Activated T-helper 1 cell treated with anti-CD3 and anti-CD28 coated beads, Interleukin-2, amount 50 U/mL, for 16 hours (primary cell): ENCODE data around the gene BPIFB1.

ENCODE experiments used
- DNase-seq, 2 donors: peaks; one replicate each; pipeline ENCODE4 v3.0.0-alpha.2; 2020; ENCODE audit warnings: low read depth in 1 of 2, low spot score in 1 of 2

BPIFB1 gene

GRCh38 chr20:33272155-33272873 lies 10.7 kb upstream of the BPIFB1 start:
- DNase-seq, result no peak

DNA sequence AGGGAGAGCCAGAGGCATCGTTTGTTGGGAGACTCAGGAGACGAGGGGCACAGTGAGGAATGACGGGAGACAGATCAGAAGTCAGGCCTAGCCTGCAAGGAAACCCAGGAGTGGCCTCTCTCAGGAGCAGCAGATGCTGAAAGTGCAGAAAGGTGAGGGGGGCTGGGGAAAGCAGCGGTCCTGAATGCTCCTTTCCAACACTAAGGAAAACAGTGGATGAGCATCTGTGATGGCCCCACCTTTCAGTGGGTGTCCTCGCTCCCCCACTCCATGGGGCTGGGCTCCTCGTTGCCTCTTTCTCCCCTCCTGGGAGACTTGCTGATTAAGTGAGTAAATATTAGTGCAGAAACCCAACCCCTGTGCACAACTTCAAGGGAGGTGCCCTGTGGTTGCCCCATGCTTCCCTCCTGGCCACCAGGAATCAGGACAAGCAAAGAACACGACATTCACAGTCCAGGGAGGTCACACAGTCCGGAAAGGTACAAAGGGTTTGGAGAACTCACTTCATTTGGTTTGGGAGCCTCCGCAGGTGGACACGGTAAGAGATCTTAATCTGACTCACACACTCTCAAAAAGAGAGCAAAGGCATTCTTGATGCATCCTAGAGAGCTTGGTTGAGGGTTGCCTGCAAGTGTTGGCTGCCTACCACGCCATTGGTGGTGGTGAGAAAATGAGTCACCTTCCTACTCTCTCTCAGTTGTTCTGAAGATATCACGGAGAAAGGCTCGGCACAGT lies 9.7 kb upstream of the BPIFB1 start:
- DNase-seq, result no peak

DNA sequence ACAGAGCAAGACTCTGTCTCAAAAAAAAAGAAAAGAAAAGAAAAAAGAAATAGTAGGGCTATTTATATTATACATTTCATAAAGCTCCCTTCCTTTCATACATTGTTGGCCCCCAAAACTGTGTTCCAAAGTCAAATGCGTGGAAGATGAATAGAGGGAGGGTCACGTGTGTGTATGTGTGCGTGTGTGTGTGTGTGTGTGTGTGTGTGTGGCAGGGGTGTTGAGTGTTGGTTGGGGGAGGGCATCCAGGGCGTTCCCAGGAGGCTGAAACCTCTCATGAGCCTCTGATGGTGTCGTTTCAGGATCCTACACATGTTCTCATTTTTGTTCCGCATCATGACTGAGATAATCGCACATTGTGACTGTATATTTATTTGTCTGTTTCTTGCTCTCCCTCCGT lies 7.8 kb upstream of the BPIFB1 start:
- no peak for DNase-seq

DNA sequence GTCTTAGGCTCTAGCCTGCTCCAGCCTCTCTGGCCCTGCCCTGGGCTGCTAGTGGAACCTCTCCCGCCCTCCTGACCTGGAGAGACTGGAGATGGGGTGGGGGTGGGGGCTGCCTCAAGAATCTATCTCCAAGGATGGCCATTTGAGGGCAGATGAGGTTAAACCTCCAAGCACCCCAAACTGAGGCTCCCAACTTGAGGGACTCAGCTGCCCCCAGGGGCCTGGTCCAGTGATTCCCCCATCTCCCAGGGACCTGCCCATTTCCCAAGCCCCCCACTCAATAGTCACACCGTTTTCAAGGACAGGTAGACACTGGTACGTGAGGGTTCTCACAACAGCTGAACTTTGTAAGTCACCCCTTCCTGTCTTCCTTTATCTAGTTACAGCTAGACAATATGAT lies 7.1 kb upstream of the BPIFB1 start:
- DNase-seq, result no peak

DNA sequence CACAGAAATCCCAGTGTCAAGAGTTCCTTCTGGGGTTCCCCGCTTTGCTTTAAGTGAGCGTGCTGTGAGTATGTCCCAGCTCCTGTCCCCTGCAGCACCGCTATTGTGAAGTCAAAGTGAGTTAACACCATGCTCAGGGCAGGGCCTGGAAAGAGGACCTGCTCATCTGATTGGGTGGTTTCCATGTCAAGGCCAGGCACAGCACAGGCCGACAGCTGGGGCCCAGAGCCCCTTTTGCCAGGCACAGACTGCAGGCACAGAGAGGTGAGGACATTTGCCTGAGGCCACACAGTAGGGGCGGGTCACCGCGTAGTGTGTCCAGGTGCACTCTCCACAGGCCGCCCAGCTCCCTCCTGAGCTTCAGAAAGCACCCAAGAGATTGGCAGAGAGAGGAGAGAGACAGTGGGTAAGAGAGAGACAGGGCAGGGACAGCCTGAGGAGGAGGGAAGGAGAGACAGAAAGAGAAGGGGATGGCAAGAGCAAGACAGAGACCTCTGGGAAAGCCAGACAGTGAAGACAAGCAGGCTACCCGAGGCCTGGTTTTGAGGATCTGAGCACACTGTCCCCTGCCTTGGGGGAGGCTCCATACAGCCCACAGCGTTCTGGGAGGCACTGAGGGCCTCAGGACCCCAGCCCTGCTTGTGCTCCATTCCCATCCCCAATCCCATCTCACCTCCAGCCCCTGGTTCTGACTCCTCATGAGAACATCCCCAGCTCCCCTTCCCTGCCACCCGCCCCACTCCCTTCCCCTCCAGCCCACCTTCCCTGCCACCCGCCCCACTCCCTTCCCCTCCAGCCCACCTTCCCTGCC lies 6.5 kb upstream of the BPIFB1 start:
- no peak for DNase-seq

DNA sequence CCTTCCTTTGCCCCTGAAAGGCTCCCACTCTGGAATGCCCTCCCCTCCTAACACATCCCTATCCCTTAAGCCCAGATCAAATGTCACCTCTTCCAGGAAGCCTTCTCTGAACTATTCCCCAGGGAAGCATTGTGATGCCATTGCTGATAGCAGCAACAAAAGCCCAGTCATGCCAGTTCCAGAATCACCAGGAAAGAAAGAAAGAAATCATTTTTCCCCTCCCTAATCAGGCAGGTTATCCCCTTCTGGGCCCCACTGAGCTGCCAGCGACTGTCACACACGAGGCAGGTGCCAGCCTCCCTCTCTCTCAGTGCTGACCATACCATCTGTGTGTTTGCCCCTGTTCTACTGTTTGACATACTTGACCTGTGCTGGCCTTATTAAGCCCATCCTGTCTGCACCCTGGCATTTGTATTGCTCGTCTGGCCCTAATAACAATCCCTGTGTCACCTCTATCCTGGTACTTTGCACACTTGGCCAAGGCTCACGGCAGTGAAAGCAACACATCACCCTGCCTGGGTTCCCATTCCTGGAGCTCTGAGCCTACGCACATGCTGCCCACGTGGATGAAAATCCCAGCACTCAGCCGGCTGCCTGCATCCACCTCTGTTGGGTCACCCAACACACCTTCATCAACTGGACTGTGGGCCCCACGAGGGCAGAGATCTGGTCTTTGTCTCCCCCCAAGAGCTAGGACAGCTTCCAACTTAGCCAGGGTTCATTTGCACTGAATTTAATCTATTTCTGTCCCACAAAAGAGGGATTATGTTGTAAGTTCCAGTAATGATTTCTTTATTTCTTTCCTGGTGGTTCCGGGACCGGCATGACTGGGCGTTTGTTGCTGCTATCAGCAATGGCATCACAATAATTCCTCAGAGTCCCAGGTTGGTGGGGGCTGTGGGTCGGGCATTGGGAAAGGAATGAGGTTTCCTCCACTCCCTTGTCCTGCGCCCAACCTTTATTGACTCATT lies 5.3 kb upstream of the BPIFB1 start:
- DNase-seq, result no peak

GRCh38 chr20:33278700-33279099 lies 4.3 kb upstream of the BPIFB1 start:
- no peak for DNase-seq

- DNase-seq, result no peak
Measured at GRCh38 chr20:33279261-33279910, 3.6 kb upstream of the BPIFB1 start.

- no peak for DNase-seq
Measured at GRCh38 chr20:33280000-33280680, 2.9 kb upstream of the BPIFB1 start.

GRCh38 chr20:33280775-33281174 lies 2.2 kb upstream of the BPIFB1 start:
- DNase-seq, result no peak

GRCh38 chr20:33281550-33282146 lies 1.4 kb upstream of the BPIFB1 start:
- no peak for DNase-seq

DNA sequence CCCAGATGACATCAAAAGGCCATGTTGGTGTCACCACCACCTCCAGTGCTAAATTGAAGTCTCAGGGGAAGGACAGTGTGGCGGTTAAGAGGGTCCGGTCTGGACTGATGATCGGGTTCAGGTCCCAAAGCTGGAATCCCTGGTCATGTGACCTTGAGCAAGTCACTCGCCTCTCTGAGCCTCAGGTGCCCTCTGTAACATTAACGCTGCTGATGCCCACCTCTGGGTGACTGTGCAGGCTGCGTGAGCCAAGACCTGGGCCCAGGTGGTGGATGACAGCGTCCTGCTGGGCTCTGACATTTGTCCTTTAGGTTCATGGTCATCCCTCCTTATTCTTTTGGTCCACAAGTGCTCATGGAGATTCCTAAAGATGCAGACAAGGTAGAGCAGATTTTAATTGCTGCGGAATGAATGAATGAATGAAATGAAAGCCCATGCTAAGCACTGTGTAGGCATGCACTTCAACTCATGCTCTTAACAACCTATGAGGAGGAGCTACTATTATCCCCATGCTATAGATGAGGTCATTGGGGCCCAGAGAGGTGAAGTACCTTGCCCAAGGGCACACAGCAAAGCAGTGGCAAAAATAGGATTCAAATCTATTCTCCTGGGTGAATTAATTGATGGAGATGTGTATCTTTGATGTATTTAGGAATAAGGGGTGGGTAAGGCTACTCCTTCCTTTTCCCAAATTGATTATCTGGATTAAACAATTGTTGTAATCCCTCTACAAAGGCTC lies 649 bp upstream of the BPIFB1 start:
- DNase-seq, result no peak

GRCh38 chr20:33284284-33284683 lies 1.3 kb downstream of the BPIFB1 start:
- DNase-seq, result no peak

GRCh38 chr20:33284937-33285336 lies 1.9 kb downstream of the BPIFB1 start:
- no peak for DNase-seq

- no peak for DNase-seq
Measured at GRCh38 chr20:33285861-33286495, 3.0 kb downstream of the BPIFB1 start.

- no peak for DNase-seq
Measured at GRCh38 chr20:33287884-33288283, 4.9 kb downstream of the BPIFB1 start.

- DNase-seq, result no peak
Measured at GRCh38 chr20:33290852-33291251, 7.8 kb downstream of the BPIFB1 start.

GRCh38 chr20:33291416-33291815 lies 8.4 kb downstream of the BPIFB1 start:
- no peak for DNase-seq
